HG03159 (cell line): ENCODE results near the gene LRRC8C.
"Not testable (repeated sequence)": the region's sequence is repeated elsewhere in the genome, so short reads cannot be mapped to it uniquely, and the experiment has no call there.

Experiments used
- ATAC-seq: cut with Tn5 transposase; IDR thresholded peaks from one replicate; pipeline ENCODE4 v1.9.1; 2021; ENCODE audit warnings: mild to moderate bottlenecking, moderate library complexity; ENCODE audit not compliant: unreplicated experiment

The LRRC8C gene

DNA sequence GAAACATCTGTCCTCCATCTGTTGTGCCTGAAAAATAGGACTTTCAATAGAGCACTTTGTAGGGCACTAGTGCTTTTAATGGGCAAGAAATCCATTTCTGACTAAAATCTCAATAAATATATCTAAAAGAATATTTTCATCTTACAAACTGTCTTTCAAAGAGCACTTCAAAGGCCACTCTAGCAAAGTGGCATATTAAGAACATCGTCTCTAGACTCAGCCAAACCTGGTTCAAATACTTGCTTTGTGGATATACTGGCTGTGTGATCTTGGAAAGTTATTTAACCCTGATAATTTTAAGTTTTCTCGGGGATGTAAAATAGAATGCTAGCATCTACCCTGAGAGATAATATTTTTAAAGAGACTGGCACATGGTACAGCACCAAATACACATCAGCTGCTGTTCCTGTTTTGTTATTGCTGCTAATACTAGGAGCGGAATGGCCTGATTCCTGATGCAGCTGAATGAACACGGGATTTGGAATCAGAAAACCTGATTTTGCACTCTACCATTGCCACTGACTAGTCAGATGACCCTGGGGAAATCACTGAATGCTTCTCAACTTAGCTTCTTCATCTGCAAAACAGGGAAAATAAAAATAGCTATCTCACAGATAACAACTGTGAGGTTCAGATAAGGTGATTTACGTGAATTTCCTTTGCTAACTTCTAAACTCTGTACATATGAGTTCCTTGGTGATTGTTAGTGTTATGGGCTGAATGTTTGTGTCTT lies 25.2 kb upstream of the LRRC8C start:
- ATAC-seq: no peak

- no peak for ATAC-seq
Measured at GRCh38 chr1:89608319-89608983, 24.5 kb upstream of the LRRC8C start.

GRCh38 chr1:89608984-89609725 lies 23.8 kb upstream of the LRRC8C start:
- no peak for ATAC-seq

GRCh38 chr1:89609781-89610456 lies 23.0 kb upstream of the LRRC8C start:
- ATAC-seq: no peak

DNA sequence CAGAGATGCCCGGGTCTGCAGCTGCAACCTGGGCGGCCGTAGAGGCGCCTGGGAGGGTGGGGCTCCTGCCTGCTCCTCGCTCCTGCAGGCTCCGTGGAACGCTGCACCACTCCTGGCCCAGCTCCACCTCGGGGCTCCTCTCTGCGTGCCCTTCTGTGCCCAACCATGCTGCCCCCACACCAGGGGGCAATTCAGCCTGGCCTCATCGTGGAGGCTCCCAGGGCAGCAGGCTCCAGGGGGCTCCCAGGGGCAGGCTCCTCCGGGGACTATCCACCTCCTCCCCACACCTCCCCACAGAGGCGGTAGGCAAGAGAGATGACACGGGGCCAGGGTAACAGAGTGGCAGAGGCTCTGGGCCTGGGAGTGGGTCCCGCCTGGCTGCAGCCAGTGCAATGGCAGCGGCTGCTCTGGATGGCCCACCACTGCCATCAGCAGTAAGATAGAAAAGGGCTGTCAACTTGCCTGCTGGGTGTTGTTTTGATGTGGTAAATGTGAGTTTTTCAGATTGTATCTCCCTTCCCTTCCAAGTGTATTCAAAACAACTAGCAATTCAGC lies 22.4 kb upstream of the LRRC8C start:
- ATAC-seq: no peak

DNA sequence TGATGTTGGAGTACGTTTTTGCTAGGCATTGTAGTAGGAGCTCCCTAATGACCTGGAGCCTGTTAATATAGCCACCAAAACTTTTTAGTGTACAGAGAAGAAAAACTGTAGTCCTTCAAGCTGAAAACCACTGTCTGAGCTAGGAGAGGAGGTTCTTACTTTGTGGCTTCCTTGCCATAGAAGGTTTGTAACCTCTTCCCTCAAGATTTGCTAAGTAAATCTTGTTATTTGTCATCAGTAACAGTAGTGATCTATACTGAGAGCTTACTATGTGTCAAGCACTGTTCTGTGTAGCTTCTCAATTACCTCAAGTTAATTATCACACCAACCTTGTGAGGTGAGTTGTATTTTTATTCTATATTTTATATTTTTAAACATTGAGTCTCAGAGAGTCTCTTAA lies 21.2 kb upstream of the LRRC8C start:
- ATAC-seq: peak; percentile 96

- no peak for ATAC-seq
Measured at GRCh38 chr1:89613928-89614327, 19.0 kb upstream of the LRRC8C start.

GRCh38 chr1:89615676-89616598 lies 17.0 kb upstream of the LRRC8C start:
- no peak for ATAC-seq

GRCh38 chr1:89616844-89617627 lies 15.9 kb upstream of the LRRC8C start:
- ATAC-seq: no peak

DNA sequence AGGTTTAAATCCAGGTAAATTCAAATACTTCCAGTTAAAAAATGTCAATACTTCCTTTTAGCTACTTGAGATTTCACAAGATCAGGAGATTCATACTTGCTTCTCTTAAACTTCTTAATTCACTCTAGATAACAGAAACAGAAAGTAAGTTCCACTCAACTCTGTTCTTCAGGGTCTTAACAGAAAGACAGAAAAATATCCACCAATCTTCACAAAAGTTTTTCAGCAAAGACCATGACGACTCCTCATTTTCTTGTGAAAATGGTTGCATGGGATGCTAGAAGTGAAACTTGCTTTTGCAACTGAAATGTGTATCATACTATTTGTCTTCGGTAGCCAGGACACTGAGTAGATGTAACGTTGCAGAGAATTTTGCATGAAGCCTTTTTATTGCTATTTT lies 12.3 kb upstream of the LRRC8C start:
- ATAC-seq: no peak

- ATAC-seq: no peak
Measured at GRCh38 chr1:89622895-89623294, 10.0 kb upstream of the LRRC8C start.

DNA sequence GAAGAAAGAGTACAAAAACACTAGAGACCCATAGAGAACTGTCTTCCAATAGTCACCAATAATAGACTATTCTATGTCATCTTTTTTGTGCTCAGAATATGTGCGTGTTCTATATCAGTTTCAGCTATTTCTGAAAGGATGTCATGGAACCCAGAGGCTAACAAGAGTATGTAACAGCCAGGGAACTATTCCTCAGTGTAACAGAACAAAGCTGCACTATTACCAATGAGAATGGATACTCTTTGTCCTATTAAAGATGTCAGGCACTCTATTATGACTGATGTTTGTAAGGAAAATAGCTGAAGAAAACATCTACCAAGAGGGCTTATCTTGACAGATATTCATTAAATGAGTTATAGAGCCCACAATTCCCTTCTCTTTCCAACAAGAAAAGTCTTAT lies 8.6 kb upstream of the LRRC8C start:
- ATAC-seq: no peak

DNA sequence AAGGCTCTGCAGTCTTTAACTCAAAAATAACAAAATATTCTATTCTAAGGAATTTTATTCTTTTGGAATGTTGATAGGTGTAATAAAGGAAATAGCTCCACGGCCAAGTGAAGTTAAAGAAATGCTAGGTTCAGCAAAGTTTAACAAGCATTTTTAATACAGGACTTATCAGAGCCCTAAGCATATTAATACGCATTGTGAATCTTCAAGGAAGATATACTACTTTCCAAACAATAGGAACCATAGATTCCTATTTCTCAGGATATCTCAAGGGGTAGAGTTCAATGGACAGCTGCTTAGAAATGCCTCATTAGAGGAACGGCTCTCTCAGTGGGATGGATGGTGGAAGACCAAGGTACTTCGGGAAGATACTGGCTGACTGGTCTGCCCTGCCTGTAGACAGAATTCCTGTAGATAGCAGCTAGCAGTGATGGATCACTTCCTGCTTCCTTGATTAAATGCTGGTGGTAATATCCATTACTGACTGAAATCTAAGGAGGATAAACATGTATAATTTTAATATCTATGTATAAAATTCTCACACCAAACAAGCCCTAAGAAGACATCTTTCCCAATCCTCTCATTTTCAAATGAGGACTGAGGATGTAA lies 8.1 kb upstream of the LRRC8C start:
- ATAC-seq: no peak

DNA sequence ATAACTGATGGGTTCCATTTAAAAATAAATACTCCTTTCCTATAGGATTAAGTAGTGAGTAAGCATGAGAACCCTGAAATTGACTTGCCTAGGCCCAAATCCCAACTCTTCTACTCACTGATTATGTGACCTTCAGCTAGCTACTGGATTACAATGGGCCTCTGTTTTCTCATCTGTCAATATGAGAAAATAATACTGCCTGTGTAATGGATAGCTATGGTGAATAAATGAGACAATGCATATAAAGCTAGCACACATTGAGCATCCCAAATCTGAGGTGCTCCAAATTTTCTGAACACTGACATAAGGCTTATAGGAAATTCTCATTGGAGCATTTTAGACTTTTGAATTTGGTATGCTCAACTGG lies 5.3 kb upstream of the LRRC8C start:
- ATAC-seq: no peak

DNA sequence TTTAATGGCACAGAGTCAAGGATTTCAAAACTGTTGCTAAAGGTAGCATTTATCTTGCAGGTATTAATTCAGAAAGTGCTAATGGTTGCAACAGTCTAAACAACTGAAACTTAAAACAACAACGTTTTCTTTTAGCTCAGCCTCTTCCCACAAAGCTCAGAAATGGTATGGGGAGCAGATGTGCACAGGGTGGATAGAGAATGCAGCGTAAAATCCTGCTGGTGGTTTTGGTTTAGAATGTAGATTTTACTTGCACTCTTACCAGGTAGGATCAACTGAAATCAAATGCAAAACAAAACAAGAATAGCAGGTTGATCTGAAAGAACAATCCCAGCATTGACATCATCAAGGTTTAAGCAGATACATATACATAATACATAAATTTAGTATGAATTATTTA lies 3.8 kb upstream of the LRRC8C start:
- no peak for ATAC-seq

DNA sequence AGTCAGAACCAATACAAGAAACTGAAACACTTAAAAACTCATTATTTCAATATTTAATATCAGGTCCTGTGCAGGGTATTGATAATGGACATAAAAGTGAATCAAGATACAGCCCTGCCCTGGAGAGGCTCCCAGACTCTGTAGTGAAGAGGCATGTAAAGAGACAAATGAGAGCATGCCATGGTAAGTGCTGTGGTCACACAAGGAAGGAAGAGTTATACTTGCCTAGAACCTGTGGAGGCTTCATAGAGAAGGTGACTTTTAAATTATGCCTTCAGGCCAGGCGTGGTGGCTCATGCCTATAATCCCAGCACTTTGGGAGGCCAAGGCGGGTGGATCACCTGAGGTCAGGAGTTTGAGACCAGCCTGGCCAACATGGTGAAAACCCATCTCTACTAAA lies 3.3 kb upstream of the LRRC8C start:
- ATAC-seq: not testable (repeated sequence)

DNA sequence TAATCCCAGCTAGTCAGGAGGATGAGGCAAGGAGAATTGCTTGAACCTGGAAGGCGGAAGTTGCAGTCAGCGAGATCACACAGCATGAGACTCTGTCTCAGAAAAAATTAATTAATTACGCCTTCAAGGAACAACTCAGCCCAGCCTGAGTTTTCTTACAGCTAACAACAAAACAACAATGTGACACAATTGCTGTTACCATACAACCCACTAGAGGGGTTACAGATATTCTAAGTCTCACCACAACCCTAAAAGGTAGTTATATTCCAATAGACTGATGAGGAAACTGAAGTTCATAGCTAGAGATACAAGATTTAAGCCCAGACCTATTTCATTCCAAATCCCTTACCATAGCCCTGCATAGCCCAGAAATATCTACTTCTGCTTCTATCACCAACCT lies 2.9 kb upstream of the LRRC8C start:
- ATAC-seq: no peak

GRCh38 chr1:89631816-89632656 lies 884 bp upstream of the LRRC8C start:
- ATAC-seq: no peak
